Hypothalamus (tissue), 51 donors: Measurements from ENCODE around the gene ZNF554.

Experiments
- DNase-seq, 51 donors: peaks; one replicate each; lab custom pipeline; 2025; lab: John Stamatoyannopoulos, UW

The ZNF554 gene

GRCh38 chr19:2823646-2824045 is 4.0 kb downstream of the ZNF554 start:
- DNase-seq = no peak

GRCh38 chr19:2824129-2824528 is 4.5 kb downstream of the ZNF554 start:
- no peak for DNase-seq

GRCh38 chr19:2827022-2827421 is 7.4 kb downstream of the ZNF554 start:
- DNase-seq = no peak

GRCh38 chr19:2827840-2828489 is 8.3 kb downstream of the ZNF554 start:
- DNase-seq = no peak

- DNase-seq = no peak
Measured at GRCh38 chr19:2834294-2834871, 14.7 kb downstream of the ZNF554 start.

- no peak for DNase-seq
Measured at GRCh38 chr19:2837430-2837829, 17.8 kb downstream of the ZNF554 start.

- DNase-seq = peak; percentile 94 to 100 (median 99)
Measured at GRCh38 chr19:2840794-2841791, 21.4 kb downstream of the ZNF554 start, which contains the start of gene ZNF555. Gene ZNF555 (plus strand): TSS chr19:2841475. CDS start chr19:2841573, 98 bp downstream.

- DNase-seq = peak in 2 of 51 donors; percentile 2 to 3
Measured at GRCh38 chr19:2841855-2842574, 22.3 kb downstream of the ZNF554 start.

GRCh38 chr19:2845107-2845506 is 25.4 kb downstream of the ZNF554 start:
- no peak for DNase-seq

- no peak for DNase-seq
Measured at GRCh38 chr19:2846180-2846894, 26.7 kb downstream of the ZNF554 start.

GRCh38 chr19:2847507-2847906 is 27.8 kb downstream of the ZNF554 start:
- DNase-seq = no peak

- DNase-seq = no peak
Measured at GRCh38 chr19:2848616-2849015, 28.9 kb downstream of the ZNF554 start.

GRCh38 chr19:2850256-2850925 is 30.7 kb downstream of the ZNF554 start:
- DNase-seq = no peak

GRCh38 chr19:2852598-2852997 is 32.9 kb downstream of the ZNF554 start:
- DNase-seq = no peak

GRCh38 chr19:2853015-2853606 is 33.4 kb downstream of the ZNF554 start:
- DNase-seq = no peak

- no peak for DNase-seq
Measured at GRCh38 chr19:2854849-2855248, 35.2 kb downstream of the ZNF554 start.

- DNase-seq = no peak
Measured at GRCh38 chr19:2856457-2857050, 36.9 kb downstream of the ZNF554 start.

- no peak for DNase-seq
Measured at GRCh38 chr19:2858864-2859263, 39.2 kb downstream of the ZNF554 start.

GRCh38 chr19:2863816-2864215 is 44.1 kb downstream of the ZNF554 start:
- no peak for DNase-seq
